ENCODE measurements around the gene EI24. TPM values are rescaled to one million over a fixed set of nuclear protein-coding genes. Genes with fewer than 3 reads are reported as not detected.

EI24 gene
- total and polyA plus RNA-seq, 2 of the 4 experiments (the other 2 are of a cell fraction) = 89.7 to 95.9 TPM

DNA sequence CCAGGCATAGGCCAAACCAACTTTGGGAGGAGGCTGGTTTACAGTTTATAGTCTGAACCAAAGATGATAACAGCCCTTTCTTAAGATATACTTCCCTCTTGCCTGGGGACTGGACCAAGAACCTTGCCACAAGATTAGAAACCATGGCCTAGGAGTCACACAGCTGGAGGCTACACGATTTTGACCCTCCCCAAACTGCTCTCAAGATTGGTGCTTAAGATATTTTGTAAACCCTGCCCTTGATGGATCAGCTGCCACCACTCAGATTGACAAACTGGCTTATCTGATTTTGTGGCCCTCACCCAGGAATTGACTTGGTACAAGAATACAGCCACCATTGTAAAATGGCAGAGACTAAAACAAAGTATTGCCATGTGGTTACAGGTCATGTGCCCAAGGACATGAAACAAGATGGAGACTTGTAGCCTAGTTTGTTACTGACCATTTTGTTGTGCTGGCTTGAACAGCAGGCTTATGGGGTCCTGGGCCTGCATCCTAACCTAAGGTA is 17.4 kb upstream of the EI24 start:
- dilution Hi-C loops (cut with HindIII; ENCODE audit: low sequenced_read_pairs, unreplicated experiment) = no loop called here

More for the DNA sequence above, 17.4 kb upstream of the EI24 start:
- Histone ChIP-seq H2BK20ac (ENCODE audit: low read depth, low read length) (no peak overlapping the region), H4K5ac (ENCODE audit: low read depth, low read length) (no peak overlapping the region), H2BK5ac (ENCODE audit: low read depth, low read length, poor library complexity, severe bottlenecking) (no peak overlapping the region), H2BK15ac (ENCODE audit: low read depth, low read length) (no peak overlapping the region), H3K4me1 (ENCODE audit: control insufficient read depth, insufficient read depth, low read length) (no peaks in the 10 kb centered on the region), H3K79me1 (ENCODE audit: low read depth in 1 of 2, low read length in 2 of 2) (no peaks in the 10 kb centered on the region), H2BK120ac (ENCODE audit: low read depth, low read length) (no peak overlapping the region), H3K4me3 (ENCODE audit: insufficient read depth, low read depth, low read length) (no peak overlapping the region), H3K27ac (ENCODE audit: insufficient read depth, low read length) (no peak overlapping the region), H3K27me3 (ENCODE audit: control insufficient read depth, insufficient read depth, low read length) (peaks cover 3% of the 10 kb centered on the region; the same call in 1 of the 2 replicates), H3K4ac (ENCODE audit: low read depth, low read length) (no peak overlapping the region), H3K18ac (ENCODE audit: low read depth, low read length) (no peak overlapping the region), H4K91ac (ENCODE audit: insufficient read depth, low read depth, low read length) (no peak overlapping the region), H4K8ac (ENCODE audit: low read depth in 2 of 2, low read length in 2 of 2) (no peak overlapping the region), H3K56ac (ENCODE audit: extremely low read depth, insufficient read depth, low read length) (no peak overlapping the region), H2AK5ac (ENCODE audit: low read depth, low read length) (no peak overlapping the region), H2AK9ac (replicated peaks; ENCODE audit: low read depth, low read length, poor library complexity) (no peak overlapping the region), H3K4me2 (ENCODE audit: low read depth, low read length) (no peak overlapping the region), H3K14ac (replicated peaks; ENCODE audit: low read depth, low read length) (no peak overlapping the region), H3K9me3 (ENCODE audit: control insufficient read depth, insufficient read depth, low read length) (peaks cover 17% of the 10 kb centered on the region), H2AFZ (replicated peaks; ENCODE audit: low read length, poor library complexity) (no peak overlapping the region), H3K23ac (ENCODE audit: low read depth, low read length) (no peak overlapping the region), H3K9ac (ENCODE audit: low read depth, low read length) (no peak overlapping the region), H3K36me3 (ENCODE audit: control insufficient read depth, insufficient read depth, low read length) (no peaks in the 10 kb centered on the region), H3K9me1 (ENCODE audit: insufficient read depth, low read length) (no peaks in the 10 kb centered on the region), H4K20me1 (ENCODE audit: insufficient read depth, low read length) (no peaks in the 10 kb centered on the region)
- no peak for DNase-seq
- ATAC-seq (ENCODE audit: low read depth) = no peak
- TF ChIP-seq POLR2A (IDR thresholded peaks at IDR 0.05; ENCODE audit: low read depth, low read length) (no peak), MAZ (IDR thresholded peaks at IDR 0.05; ENCODE audit: borderline replicate concordance, low read depth, low read length) (no peak), MAFK (IDR thresholded peaks at IDR 0.05; ENCODE audit: low read depth, low read length) (no peak), FOS (IDR thresholded peaks at IDR 0.05; ENCODE audit: low read depth, low read length) (no peak), BHLHE40 (IDR thresholded peaks at IDR 0.05; ENCODE audit: low read depth, low read length) (no peak), CHD1 (IDR thresholded peaks at IDR 0.05; ENCODE audit: low read depth, low read length) (no peak), RAD21 (IDR thresholded peaks at IDR 0.05; ENCODE audit: low read length) (no peak), MXI1 (IDR thresholded peaks at IDR 0.05; ENCODE audit: borderline replicate concordance, low read depth, low read length) (no peak)
- TF ChIP-seq, protein P1, sequence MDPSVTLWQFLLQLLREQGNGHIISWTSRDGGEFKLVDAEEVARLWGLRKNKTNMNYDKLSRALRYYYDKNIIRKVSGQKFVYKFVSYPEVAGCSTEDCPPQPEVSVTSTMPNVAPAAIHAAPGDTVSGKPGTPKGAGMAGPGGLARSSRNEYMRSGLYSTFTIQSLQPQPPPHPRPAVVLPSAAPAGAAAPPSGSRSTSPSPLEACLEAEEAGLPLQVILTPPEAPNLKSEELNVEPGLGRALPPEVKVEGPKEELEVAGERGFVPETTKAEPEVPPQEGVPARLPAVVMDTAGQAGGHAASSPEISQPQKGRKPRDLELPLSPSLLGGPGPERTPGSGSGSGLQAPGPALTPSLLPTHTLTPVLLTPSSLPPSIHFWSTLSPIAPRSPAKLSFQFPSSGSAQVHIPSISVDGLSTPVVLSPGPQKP (IDR thresholded peaks at IDR 0.05; ENCODE audit: borderline replicate concordance, low read depth, low read length) = no peak
- TF ChIP-seq, protein P2, sequence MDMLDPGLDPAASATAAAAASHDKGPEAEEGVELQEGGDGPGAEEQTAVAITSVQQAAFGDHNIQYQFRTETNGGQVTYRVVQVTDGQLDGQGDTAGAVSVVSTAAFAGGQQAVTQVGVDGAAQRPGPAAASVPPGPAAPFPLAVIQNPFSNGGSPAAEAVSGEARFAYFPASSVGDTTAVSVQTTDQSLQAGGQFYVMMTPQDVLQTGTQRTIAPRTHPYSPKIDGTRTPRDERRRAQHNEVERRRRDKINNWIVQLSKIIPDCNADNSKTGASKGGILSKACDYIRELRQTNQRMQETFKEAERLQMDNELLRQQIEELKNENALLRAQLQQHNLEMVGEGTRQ (IDR thresholded peaks at IDR 0.05; ENCODE audit: low read depth, low read length) = no peak
- in situ Hi-C loops (cut with MboI; ENCODE audit: low sequenced_read_pairs) (no loop called here), intact Hi-C loops (cut with micrococcal nuclease) (no loop called here)
- ChIA-PET CTCF (no interaction called here), POLR2A (ENCODE audit: unreplicated experiment) (no interaction called here)
- WGBS, 2 experiments (ENCODE audit: extremely low coverage in 2 of 2, insufficient read length in 1 of 2) = 0% methylated on average over 1 of the region's 1 CpG; no CpG with 5 or more reads in 1 of the 2 experiments
- no TSS peak for BruUV-seq (replicated peaks)

Data from IMR-90 (cell line).